GM12801 (cell line): Measurements from ENCODE around the gene ARHGEF19.

Source experiments
- TF ChIP-seq, protein P1 (sequence below): IDR thresholded peaks from one replicate; pipeline ENCODE4 v1.5.1; 2011; ENCODE audit warnings: control low read depth; ENCODE audit not compliant: insufficient read length; ENCODE audit errors: extremely low read depth

The ARHGEF19 gene

DNA sequence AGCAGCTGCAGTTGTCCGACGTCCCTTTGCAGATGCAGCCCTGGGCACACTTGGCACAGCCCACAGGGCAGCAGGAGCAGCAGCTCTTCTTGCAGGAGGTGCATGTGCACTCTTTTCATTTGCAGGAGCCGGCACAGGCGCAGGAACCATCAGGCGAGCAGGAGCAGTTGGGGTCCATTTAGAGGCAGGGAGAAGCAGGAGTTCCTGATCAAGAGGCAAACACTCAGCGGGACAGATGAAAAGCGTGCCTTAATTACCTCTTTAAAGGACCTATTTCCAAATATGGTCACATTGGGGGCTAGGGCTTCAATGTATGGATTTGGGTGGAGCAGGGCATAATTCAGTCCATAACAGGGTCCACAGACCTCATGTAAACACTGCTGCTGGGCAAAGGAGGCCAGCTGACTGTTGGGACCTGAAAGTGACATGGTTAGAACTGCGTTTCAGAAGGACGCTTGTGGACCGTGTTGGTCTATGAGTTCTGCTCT, 28.8 kb upstream of the ARHGEF19 start:
- TF ChIP-seq, protein P1, sequence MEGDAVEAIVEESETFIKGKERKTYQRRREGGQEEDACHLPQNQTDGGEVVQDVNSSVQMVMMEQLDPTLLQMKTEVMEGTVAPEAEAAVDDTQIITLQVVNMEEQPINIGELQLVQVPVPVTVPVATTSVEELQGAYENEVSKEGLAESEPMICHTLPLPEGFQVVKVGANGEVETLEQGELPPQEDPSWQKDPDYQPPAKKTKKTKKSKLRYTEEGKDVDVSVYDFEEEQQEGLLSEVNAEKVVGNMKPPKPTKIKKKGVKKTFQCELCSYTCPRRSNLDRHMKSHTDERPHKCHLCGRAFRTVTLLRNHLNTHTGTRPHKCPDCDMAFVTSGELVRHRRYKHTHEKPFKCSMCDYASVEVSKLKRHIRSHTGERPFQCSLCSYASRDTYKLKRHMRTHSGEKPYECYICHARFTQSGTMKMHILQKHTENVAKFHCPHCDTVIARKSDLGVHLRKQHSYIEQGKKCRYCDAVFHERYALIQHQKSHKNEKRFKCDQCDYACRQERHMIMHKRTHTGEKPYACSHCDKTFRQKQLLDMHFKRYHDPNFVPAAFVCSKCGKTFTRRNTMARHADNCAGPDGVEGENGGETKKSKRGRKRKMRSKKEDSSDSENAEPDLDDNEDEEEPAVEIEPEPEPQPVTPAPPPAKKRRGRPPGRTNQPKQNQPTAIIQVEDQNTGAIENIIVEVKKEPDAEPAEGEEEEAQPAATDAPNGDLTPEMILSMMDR = no peak

DNA sequence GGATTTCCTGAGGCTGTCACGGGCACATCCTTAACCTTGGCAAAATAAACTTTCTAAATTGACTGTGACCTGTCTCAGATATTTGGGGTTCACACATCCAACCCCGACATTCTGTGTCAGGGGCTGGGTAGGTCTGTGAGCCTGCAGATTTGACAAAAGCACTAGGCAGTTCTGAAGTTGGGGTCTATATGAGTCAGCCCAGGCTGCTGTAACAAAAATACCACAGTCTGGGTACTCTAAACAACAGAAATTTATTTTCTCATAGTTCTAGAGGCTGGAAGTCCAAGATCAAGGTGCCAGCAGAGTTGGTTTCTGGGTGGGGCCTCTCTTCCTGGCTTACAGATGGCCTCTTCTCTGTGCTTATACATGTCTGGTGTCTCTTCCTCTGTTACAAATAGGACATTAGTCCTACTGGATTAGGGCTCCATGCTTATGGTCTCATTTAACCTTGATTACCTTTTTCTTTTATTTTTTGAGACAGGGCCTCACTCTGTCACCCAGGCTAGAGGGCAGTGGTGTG, 27.6 kb upstream of the ARHGEF19 start:
- TF ChIP-seq, protein P1 = no peak

DNA sequence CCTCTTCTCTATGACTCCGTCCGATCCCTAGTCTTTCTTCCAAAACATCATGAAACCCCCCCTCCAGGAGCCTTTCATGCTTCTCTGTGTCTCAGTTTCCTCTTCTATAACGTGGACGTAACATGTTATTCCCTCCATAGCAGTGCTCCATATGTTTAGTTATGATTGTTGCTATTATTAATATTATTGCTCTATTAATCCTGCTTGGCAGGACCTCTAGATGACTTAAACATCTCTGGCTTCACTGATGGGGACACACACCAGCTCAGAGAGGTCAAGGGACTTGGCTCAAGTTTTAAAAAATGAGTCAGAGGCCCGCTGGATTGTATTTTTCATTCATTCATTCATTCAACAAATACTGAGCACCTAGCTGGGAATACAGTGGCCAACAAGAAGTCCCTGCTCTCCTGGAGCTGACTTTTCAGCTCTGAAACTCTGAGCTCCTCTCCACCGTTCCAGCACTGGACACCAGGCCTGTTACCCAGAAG, 24.9 kb upstream of the ARHGEF19 start:
- TF ChIP-seq, protein P1 = no peak

DNA sequence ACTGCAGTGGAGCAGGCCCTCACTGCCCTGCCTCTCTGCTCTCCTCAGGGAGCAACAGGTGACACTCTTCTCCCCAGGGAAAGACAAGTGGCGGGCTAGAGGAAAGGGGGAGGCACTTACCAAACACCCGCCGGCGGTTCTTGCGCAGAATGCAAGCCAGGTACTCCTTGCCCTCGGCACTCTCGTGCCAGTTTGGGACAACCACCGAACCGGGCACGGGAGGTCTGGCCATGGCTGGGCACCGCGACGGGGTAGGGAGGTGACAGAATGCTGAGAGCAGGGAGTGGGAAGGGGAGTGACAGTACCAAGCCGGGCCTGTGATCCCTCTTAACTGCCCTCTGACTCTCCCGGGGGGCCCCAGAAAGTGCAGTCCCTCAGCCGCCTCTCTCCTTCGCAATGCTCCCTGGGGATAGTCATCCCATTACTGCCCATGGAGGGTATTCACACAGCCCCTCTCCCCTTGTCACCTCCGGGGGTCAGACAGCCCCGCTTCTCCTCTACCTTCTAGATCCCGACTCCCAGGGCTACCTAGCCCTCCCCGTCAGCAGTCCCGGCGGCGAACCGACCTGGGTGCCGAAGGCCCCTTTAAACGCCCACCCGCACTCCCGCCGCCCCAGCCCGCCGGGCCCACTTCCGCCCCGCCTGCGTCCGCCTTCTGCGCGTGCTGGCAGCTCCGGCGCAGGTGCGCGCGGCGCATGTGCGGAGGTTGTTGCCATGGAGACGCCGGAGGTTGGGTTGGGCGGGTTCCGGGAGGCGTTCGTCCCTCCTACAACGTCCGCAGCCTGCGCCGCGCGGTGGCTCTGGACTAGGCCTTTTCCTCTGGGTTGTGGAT, 24.3 kb upstream of the ARHGEF19 start, which contains the start of gene CPLANE2:
Gene CPLANE2, minus strand, starts transcription at position 673 of the 832 bp plus-strand sequence. Its CDS starts 441 bp downstream, at position 232.
- TF ChIP-seq, protein P1 = no peak

DNA sequence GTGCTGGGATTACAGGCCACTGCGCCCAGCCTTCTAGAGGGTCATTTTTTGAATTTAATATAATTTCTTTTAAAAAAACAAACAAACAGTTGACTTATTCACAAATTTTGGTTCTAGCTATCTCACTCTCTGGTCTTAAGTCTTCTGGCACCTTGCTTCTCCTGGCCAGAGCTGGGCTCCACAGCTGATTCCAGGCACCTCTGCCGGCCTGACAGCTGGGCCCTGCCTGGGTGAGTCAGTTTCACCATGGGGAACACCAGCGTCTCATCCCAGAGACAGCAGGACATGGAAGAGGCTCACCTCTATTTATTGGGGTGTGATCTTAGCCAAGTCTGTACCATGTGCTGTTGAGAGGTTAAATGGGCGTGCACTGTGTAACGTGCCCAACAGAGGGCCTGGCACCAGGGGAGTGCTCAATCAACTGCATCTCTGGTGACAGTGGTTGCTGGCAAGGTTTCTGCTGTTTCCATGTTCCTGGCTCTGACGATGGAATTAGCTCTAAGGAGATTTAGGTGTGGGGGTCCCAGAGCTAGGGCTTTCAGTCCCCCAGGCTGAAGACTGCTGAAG, 23.6 kb upstream of the ARHGEF19 start:
- TF ChIP-seq, protein P1 = no peak

DNA sequence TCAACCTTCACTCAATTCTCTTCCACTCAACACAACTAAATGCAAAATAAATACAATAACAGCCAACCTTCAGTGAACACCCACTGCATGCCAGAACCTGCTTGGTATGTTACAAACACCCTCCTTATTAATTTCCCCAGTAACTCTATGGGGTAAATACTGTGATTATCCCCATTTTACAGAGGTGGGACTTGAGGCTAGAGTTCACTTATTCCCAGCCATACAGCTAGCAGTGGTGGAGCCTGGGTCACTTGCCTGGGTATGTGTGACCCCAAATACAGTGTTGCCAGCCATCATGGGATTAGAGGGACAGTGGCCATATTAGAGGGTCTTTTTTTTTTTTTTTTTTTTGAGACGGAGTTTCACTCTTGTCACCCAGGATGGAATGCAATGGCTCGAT, 22.9 kb upstream of the ARHGEF19 start:
- TF ChIP-seq, protein P1 = no peak

DNA sequence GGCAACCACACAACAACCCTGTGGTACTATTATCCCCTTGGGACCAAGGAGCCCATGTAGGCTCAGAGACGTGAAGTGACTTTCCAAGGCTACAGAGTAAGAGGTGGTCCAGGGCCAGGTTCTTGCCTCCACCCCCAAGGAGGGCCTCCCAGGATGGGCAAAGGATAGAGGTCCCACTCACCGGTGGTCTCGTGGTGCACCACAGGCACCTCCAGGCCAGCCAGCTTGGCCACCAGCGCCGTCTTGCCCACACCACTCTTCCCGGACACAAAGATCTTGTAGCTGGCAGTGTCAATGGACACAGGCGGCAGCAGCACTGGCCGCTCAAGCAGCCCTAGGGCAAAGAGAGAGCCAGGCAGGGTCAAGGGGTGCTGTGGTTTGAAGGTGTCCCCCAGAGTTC, 21.0 kb upstream of the ARHGEF19 start:
- TF ChIP-seq, protein P1 = no peak
